Measurements from ENCODE around the gene TMEM59.
"Not testable (repeated sequence)": the region's sequence is repeated elsewhere in the genome, so short reads cannot be mapped to it uniquely, and the experiment has no call there.

Gene TMEM59

GRCh38 chr1:54012008-54012325, 41.0 kb downstream of the TMEM59 start:
- Mint-ChIP-seq H3K4me3 (no peak overlapping the region), H3K36me3 (no peaks in the 10 kb centered on the region), H3K4me1 (no peaks in the 10 kb centered on the region), H3K27me3 (peaks cover 18% of the 10 kb centered on the region), H3K27ac (no peak overlapping the region), H3K9me3 (no peaks in the 10 kb centered on the region)
- DNase-seq (ENCODE audit: low spot score in 2 of 2) (no peak), ATAC-seq (ENCODE audit: low read depth) (no peak)

- Mint-ChIP-seq H3K27ac (no peak overlapping the region), H3K9me3 (no peaks in the 10 kb centered on the region)
These were observed 41.5 kb downstream of the TMEM59 start for GRCh38 chr1:54011316-54012007.

GRCh38 chr1:54010415-54011117, 42.4 kb downstream of the TMEM59 start:
- H3K36me3 Mint-ChIP-seq = no peaks in the 10 kb centered on the region
- H3K27me3 Mint-ChIP-seq = peaks cover 17% of the 10 kb centered on the region

More at GRCh38 chr1:54011316-54012007, 41.5 kb downstream of the TMEM59 start:
- H3K36me3 Mint-ChIP-seq = no peaks in the 10 kb centered on the region
- ATAC-seq (ENCODE audit: low read depth) (no peak), DNase-seq (ENCODE audit: low spot score in 2 of 2) (no peak)
- peaks cover 18% of the 10 kb centered on the region for H3K27me3 Mint-ChIP-seq
- H3K4me1 Mint-ChIP-seq = no peaks in the 10 kb centered on the region
- H3K4me3 Mint-ChIP-seq = no peak overlapping the region

GRCh38 chr1:54009406-54009805, 43.6 kb downstream of the TMEM59 start:
- Mint-ChIP-seq H3K27me3 (peaks cover 17% of the 10 kb centered on the region), H3K4me3 (no peak overlapping the region), H3K36me3 (no peaks in the 10 kb centered on the region), H3K4me1 (no peaks in the 10 kb centered on the region), H3K27ac (no peak overlapping the region), H3K9me3 (no peaks in the 10 kb centered on the region)
- ATAC-seq (ENCODE audit: low read depth) (no peak), DNase-seq (ENCODE audit: low spot score in 2 of 2) (no peak)

More at GRCh38 chr1:54010415-54011117, 42.4 kb downstream of the TMEM59 start:
- H3K9me3 Mint-ChIP-seq = no peaks in the 10 kb centered on the region
- ATAC-seq (ENCODE audit: low read depth) = no peak
- no peak for DNase-seq (ENCODE audit: low spot score in 2 of 2)
- no peak overlapping the region for H3K4me3 Mint-ChIP-seq
- no peaks in the 10 kb centered on the region for H3K4me1 Mint-ChIP-seq
- H3K27ac Mint-ChIP-seq = no peak overlapping the region

- no peak for DNase-seq (ENCODE audit: low spot score in 2 of 2)
- Mint-ChIP-seq H3K4me1 (no peaks in the 10 kb centered on the region), H3K36me3 (no peaks in the 10 kb centered on the region), H3K4me3 (no peak overlapping the region), H3K27me3 (peaks cover 15% of the 10 kb centered on the region), H3K27ac (no peak overlapping the region), H3K9me3 (no peaks in the 10 kb centered on the region)
- no peak for ATAC-seq (ENCODE audit: low read depth)
These were observed 44.1 kb downstream of the TMEM59 start for GRCh38 chr1:54008876-54009275.

GRCh38 chr1:54007613-54008012, 45.4 kb downstream of the TMEM59 start:
- no peak overlapping the region for H3K4me3 Mint-ChIP-seq
- no peaks in the 10 kb centered on the region for H3K4me1 Mint-ChIP-seq
- ATAC-seq (ENCODE audit: low read depth) (no peak), DNase-seq (ENCODE audit: low spot score in 2 of 2) (no peak)
- H3K27ac Mint-ChIP-seq = no peak overlapping the region
- no peaks in the 10 kb centered on the region for H3K36me3 Mint-ChIP-seq
- no peaks in the 10 kb centered on the region for H3K9me3 Mint-ChIP-seq
- peaks cover 9% of the 10 kb centered on the region for H3K27me3 Mint-ChIP-seq

GRCh38 chr1:54006508-54006907, 46.5 kb downstream of the TMEM59 start:
- H3K27ac Mint-ChIP-seq = no peak overlapping the region
- no peaks in the 10 kb centered on the region for H3K9me3 Mint-ChIP-seq
- no peak for DNase-seq (ENCODE audit: low spot score in 2 of 2)
- H3K4me1 Mint-ChIP-seq = no peaks in the 10 kb centered on the region
- H3K36me3 Mint-ChIP-seq = no peaks in the 10 kb centered on the region
- H3K4me3 Mint-ChIP-seq = no peak overlapping the region
- peaks cover 5% of the 10 kb centered on the region for H3K27me3 Mint-ChIP-seq
- ATAC-seq (ENCODE audit: low read depth) = no peak

GRCh38 chr1:54004481-54005049, 48.4 kb downstream of the TMEM59 start:
- Mint-ChIP-seq H3K4me1 (no peaks in the 10 kb centered on the region), H3K9me3 (no peaks in the 10 kb centered on the region), H3K27ac (no peak overlapping the region), H3K36me3 (no peaks in the 10 kb centered on the region), H3K4me3 (no peak overlapping the region), H3K27me3 (peaks cover 2% of the 10 kb centered on the region)
- DNase-seq (ENCODE audit: low spot score in 2 of 2) (no peak), ATAC-seq (ENCODE audit: low read depth) (no peak)

- not testable (repeated sequence) for H3K36me3 Mint-ChIP-seq; ATAC-seq (ENCODE audit: low read depth); H3K4me1 Mint-ChIP-seq; H3K9me3 Mint-ChIP-seq; H3K27ac Mint-ChIP-seq; H3K4me3 Mint-ChIP-seq; DNase-seq (ENCODE audit: low spot score in 2 of 2); H3K27me3 Mint-ChIP-seq
These were observed 49.1 kb downstream of the TMEM59 start for GRCh38 chr1:54003750-54004480.

- H3K4me1 Mint-ChIP-seq = no peaks in the 10 kb centered on the region
- no peak overlapping the region for H3K4me3 Mint-ChIP-seq
- H3K27me3 Mint-ChIP-seq = peaks cover 2% of the 10 kb centered on the region
- no peaks in the 10 kb centered on the region for H3K36me3 Mint-ChIP-seq
- H3K9me3 Mint-ChIP-seq = no peaks in the 10 kb centered on the region
- no peak overlapping the region for H3K27ac Mint-ChIP-seq
- ATAC-seq (ENCODE audit: low read depth) (no peak), DNase-seq (ENCODE audit: low spot score in 2 of 2) (no peak)
These were observed 49.8 kb downstream of the TMEM59 start for GRCh38 chr1:54003249-54003646.

GRCh38 chr1:54002544-54003248, 50.3 kb downstream of the TMEM59 start:
- H3K4me1 Mint-ChIP-seq = no peaks in the 10 kb centered on the region
- H3K4me3 Mint-ChIP-seq = no peak overlapping the region
- H3K36me3 Mint-ChIP-seq = no peaks in the 10 kb centered on the region
- peaks cover 2% of the 10 kb centered on the region for H3K27me3 Mint-ChIP-seq
- no peak overlapping the region for H3K27ac Mint-ChIP-seq
- ATAC-seq (ENCODE audit: low read depth) (no peak), DNase-seq (ENCODE audit: low spot score in 2 of 2) (no peak)
- H3K9me3 Mint-ChIP-seq = no peaks in the 10 kb centered on the region

GRCh38 chr1:54001591-54001990, 51.4 kb downstream of the TMEM59 start:
- Mint-ChIP-seq H3K36me3 (no peaks in the 10 kb centered on the region), H3K9me3 (no peaks in the 10 kb centered on the region), H3K27ac (no peak overlapping the region), H3K4me3 (no peak overlapping the region), H3K27me3 (peaks cover 2% of the 10 kb centered on the region), H3K4me1 (no peaks in the 10 kb centered on the region)
- DNase-seq (ENCODE audit: low spot score in 2 of 2) = no peak
- no peak for ATAC-seq (ENCODE audit: low read depth)

- H3K4me1 Mint-ChIP-seq = no peaks in the 10 kb centered on the region
- no peak overlapping the region for H3K4me3 Mint-ChIP-seq
- no peak overlapping the region for H3K27ac Mint-ChIP-seq
- ATAC-seq (ENCODE audit: low read depth) = no peak
- no peak for DNase-seq (ENCODE audit: low spot score in 2 of 2)
- no peaks in the 10 kb centered on the region for H3K27me3 Mint-ChIP-seq
- H3K9me3 Mint-ChIP-seq = no peaks in the 10 kb centered on the region
- H3K36me3 Mint-ChIP-seq = no peaks in the 10 kb centered on the region
These were observed 53.1 kb downstream of the TMEM59 start for GRCh38 chr1:53999920-54000319.

- H3K4me1 Mint-ChIP-seq = no peaks in the 10 kb centered on the region
- no peak overlapping the region for H3K27ac Mint-ChIP-seq
- no peaks in the 10 kb centered on the region for H3K36me3 Mint-ChIP-seq
- ATAC-seq (ENCODE audit: low read depth) (no peak), DNase-seq (ENCODE audit: low spot score in 2 of 2) (no peak)
- H3K27me3 Mint-ChIP-seq = peaks cover 1% of the 10 kb centered on the region
- H3K4me3 Mint-ChIP-seq = no peak overlapping the region
- no peaks in the 10 kb centered on the region for H3K9me3 Mint-ChIP-seq
These were observed 54.8 kb downstream of the TMEM59 start for GRCh38 chr1:53998223-53998622.

All from memory B cell (primary cell).